H1 (cell line): ENCODE measurements around the gene CTF1. TPM values are rescaled to one million over a fixed set of nuclear protein-coding genes. Genes with fewer than 3 reads are reported as not detected.

ENCODE experiments used
- CHD2 ChIP-seq: IDR thresholded peaks from 2 replicates; pipeline ENCODE4 v1.6.1; 2012; ENCODE audit warnings: low read length, improper control_type of control experiment
- CREB1 ChIP-seq: IDR thresholded peaks from 2 replicates; pipeline ENCODE4 v1.6.1; 2012; ENCODE audit warnings: inconsistent platforms
- EP300 ChIP-seq, 2 experiments: IDR thresholded peaks; 1 replicate in 1 of 2; 2 replicates in 1 of 2; pipeline ENCODE4 v1.6.1; 2011 to 2012; ENCODE audit warnings: low read depth in 2 of 2, low read length in 2 of 2, mild to moderate bottlenecking in 2 of 2, borderline replicate concordance in 1 of 2, inconsistent platforms in 1 of 2, moderate library complexity in 1 of 2
- KDM5A ChIP-seq: fragments of 200-600 bp; IDR thresholded peaks from 2 replicates; pipeline ENCODE4 v1.7.1; 2012; ENCODE audit warnings: mild to moderate bottlenecking, low read length, inconsistent platforms, mixed read lengths
- POLR2AphosphoS5 ChIP-seq: IDR thresholded peaks from 2 replicates; pipeline ENCODE4 v1.6.1; 2011; ENCODE audit warnings: low read depth, low read length
- TAF1 ChIP-seq: IDR thresholded peaks from 2 replicates; pipeline ENCODE4 v1.6.1; 2011; ENCODE audit warnings: mild to moderate bottlenecking, low read depth, low read length
- TBP ChIP-seq: IDR thresholded peaks from 2 replicates; pipeline ENCODE4 v1.6.1; 2011; ENCODE audit warnings: low read depth, low read length, improper control_type of control experiment
- USF2 ChIP-seq: IDR thresholded peaks from 2 replicates; pipeline ENCODE4 v1.6.1; 2011; ENCODE audit warnings: low read length, improper control_type of control experiment
- polyA plus RNA-seq, 7 experiments: library from polyadenylated mRNA; depleted of rRNA in 3 of 7; stranded (reverse) in 5 of 7; unstranded in 2 of 7; fragments of >200 nt in 5 of 7; fragments of 200-250 nt in 2 of 7; gene quantifications; 1 replicate in 5 of 7; 2 replicates in 1 of 7; 4 replicates in 1 of 7; pipeline versions ENCODE4 v1.2.1 to v1.2.3, GENCODE V29; 2011 to 2013; ENCODE audit warnings: missing spikeins in 2 of 7, mixed read lengths in 2 of 7
- total RNA-seq: library from RNA; stranded (reverse); fragmentation: NEBNext Ultra II Directional; extraction: Animal tissue kit (Norgen Biotek cat#: 25700); gene quantifications from 2 replicates; pipeline ENCODE4 v1.2.1, GENCODE V29; 2021
- TF ChIP-seq, protein P1 (sequence below): IDR thresholded peaks from 2 replicates; pipeline ENCODE4 v1.6.1; 2012; ENCODE audit warnings: inconsistent platforms

Gene CTF1
- total and polyA plus RNA-seq, 2 of the 8 experiments (the other 6 are each of a cell fraction or from before 2014, with no cell fraction given), result 0.97 to 3.4 TPM

- peak; percentile 84; the same call in 1 of the 2 replicates for TF ChIP-seq POLR2AphosphoS5
- TF ChIP-seq KDM5A, result peak; percentile 71
- no peak for TF ChIP-seq EP300 (IDR thresholded peaks at IDR 0.05; ENCODE audit: borderline replicate concordance in 1 of 2, low read depth in 2 of 2, low read length in 2 of 2)
- 0 out of 2 replicates have a peak, but pooled peaks have one; percentile 40 for TF ChIP-seq CHD2
- TF ChIP-seq USF2, result peak; percentile 40; the same call in 1 of the 2 replicates
- TF ChIP-seq CREB1, result peak; percentile 73; the same call in 1 of the 2 replicates
- TF ChIP-seq, protein P1, sequence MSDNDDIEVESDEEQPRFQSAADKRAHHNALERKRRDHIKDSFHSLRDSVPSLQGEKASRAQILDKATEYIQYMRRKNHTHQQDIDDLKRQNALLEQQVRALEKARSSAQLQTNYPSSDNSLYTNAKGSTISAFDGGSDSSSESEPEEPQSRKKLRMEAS, result peak; percentile 52; the same call in 1 of the 2 replicates
- peak; percentile 73; the same call in 1 of the 2 replicates for TF ChIP-seq TBP
- peak; percentile 75 for TF ChIP-seq TAF1
Observed at GRCh38 chr16:30922960-30923535, 26.6 kb downstream of the CTF1 start (continued).
